Activated CD4-positive, alpha-beta T cell treated with anti-CD3 and anti-CD28 coated beads, Interleukin-2, amount 10 ng/mL, durations not matched to agents 24 days and 14 days (primary cell): ENCODE measurements around the gene METTL9. TPM values are rescaled to one million over a fixed set of nuclear protein-coding genes. Genes with fewer than 3 reads are reported as not detected.
"Not testable (repeated sequence)": the region's sequence is repeated elsewhere in the genome, so short reads cannot be mapped to it uniquely, and the experiment has no call there.

Experiments
- DNase-seq: peaks from one replicate; pipeline ENCODE4 v3.0.0; 2022
- H3K27ac Mint-ChIP-seq: one replicate; pipeline ENCODE4 v1.8.0; 2022; ENCODE audit warnings: mild to moderate bottlenecking, mixed read lengths
- H3K27me3 Mint-ChIP-seq: one replicate; pipeline ENCODE4 v1.8.0; 2022; ENCODE audit warnings: mixed read lengths
- H3K36me3 Mint-ChIP-seq: one replicate; pipeline ENCODE4 v1.8.0; 2022; ENCODE audit warnings: low read depth, mild to moderate bottlenecking, mixed read lengths
- H3K4me1 Mint-ChIP-seq: one replicate; pipeline ENCODE4 v1.8.0; 2021; ENCODE audit warnings: mixed read lengths
- H3K4me3 Mint-ChIP-seq: one replicate; pipeline ENCODE4 v1.8.0; 2022; ENCODE audit warnings: mild to moderate bottlenecking, moderate library complexity, mixed read lengths
- H3K9me3 Mint-ChIP-seq: one replicate; pipeline ENCODE4 v1.8.0; 2021; ENCODE audit warnings: mixed read lengths
- intact Hi-C: fragments of 100-400 bp; cut with micrococcal nuclease; formaldehyde crosslinking; loops from one replicate; pipeline ENCODE4 v1.15.1; 2023
- total RNA-seq: library from RNA; stranded (reverse); gene quantifications from 2 replicates; pipeline ENCODE4 v1.2.3, GENCODE V29; 2022

The METTL9 gene
- total RNA-seq, 1 donor from 2014 or later = 66.7 TPM

DNA sequence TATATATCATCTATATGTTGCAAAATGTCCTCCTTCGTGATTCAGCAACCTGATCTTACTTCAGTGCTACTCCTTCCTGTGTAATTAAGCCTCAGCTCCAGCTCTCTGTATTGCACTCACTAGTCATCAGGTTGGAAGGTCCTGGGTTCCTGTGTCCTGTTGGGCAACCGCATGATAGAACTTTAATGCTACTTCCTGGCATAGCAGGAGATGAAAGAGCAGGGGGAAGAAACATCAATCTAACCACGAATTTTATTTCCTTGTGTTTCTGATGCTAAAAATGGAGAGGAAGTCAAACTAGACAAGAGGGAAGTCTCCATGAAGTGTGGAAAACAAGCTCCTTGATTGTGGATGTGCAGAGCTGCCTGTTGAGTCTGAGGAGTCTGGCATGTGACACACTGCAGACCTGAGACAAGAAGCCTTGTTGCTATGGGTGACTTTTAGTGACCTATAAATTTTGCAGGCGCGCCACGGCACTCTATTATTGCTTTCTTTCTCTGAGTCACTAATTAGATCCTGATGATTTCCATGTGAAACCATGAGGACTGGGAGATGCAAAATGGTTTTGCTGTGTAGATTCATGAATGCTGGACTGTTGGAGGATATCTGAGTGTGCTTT is 27.4 kb downstream of the METTL9 start:
- Mint-ChIP-seq H3K4me1 (peaks cover 33% of the 10 kb centered on the region), H3K36me3 (peaks cover 55% of the 10 kb centered on the region), H3K27me3 (no peaks in the 10 kb centered on the region), H3K9me3 (no peaks in the 10 kb centered on the region), H3K4me3 (peak overlapping the region; percentile 49), H3K27ac (peak overlapping the region; percentile 74)
- intact Hi-C loops = loop anchor here (2.0 kb wide), 1 partner anchor 18 kb away; no protein-coding TSS in a partner anchor
- peak; percentile 69 for DNase-seq

DNA sequence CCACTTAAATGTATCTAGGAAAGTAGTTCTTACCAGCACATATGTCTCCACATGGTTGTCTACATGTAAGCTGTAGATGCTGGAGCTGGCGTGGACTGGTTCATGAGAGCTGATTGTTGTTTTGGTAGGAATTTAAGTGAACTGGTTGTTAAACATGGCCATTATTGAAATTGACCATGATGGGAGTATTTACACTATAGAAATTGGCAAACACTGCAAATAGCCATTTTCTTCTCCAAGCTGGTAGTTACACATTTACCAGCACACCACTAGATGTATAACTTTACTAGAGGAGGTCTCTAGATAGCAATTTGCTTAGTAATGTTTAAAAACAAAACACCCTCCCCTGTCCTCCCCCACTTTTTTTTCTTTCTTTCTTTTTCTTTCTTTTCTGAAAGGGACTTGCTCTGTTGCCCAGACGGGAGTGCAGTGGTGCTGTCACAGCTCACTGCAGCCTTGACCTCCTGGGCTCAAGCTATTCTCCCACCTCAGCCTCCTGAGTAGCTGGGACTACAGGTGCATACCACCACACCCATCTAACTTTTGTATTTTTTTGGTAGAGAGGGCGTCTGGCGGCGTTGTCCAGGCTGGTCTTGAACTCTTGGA is 28.8 kb downstream of the METTL9 start:
- H3K36me3 Mint-ChIP-seq = peaks cover 53% of the 10 kb centered on the region

GRCh38 chr16:21628772-21629171 is 29.4 kb downstream of the METTL9 start:
- peaks cover 26% of the 10 kb centered on the region for H3K4me1 Mint-ChIP-seq
- H3K4me3 Mint-ChIP-seq = no peak overlapping the region
- no peak for DNase-seq
- no peak overlapping the region for H3K27ac Mint-ChIP-seq
- no peaks in the 10 kb centered on the region for H3K9me3 Mint-ChIP-seq
- H3K36me3 Mint-ChIP-seq = peaks cover 48% of the 10 kb centered on the region
- intact Hi-C loops = no loop called here
- H3K27me3 Mint-ChIP-seq = no peaks in the 10 kb centered on the region

More for the DNA sequence above, 28.8 kb downstream of the METTL9 start:
- H3K4me1 Mint-ChIP-seq = peaks cover 29% of the 10 kb centered on the region
- intact Hi-C loops = no loop called here
- no peaks in the 10 kb centered on the region for H3K27me3 Mint-ChIP-seq
- no peak overlapping the region for H3K27ac Mint-ChIP-seq
- H3K9me3 Mint-ChIP-seq = no peaks in the 10 kb centered on the region
- H3K4me3 Mint-ChIP-seq = no peak overlapping the region
- no peak for DNase-seq

GRCh38 chr16:21629616-21630539 is 30.5 kb downstream of the METTL9 start:
- Mint-ChIP-seq H3K36me3 (peaks cover 40% of the 10 kb centered on the region), H3K4me1 (peaks cover 25% of the 10 kb centered on the region)
- intact Hi-C loops = not testable (repeated sequence)

GRCh38 chr16:21630866-21631265 is 31.5 kb downstream of the METTL9 start:
- H3K9me3 Mint-ChIP-seq, H3K27ac Mint-ChIP-seq, intact Hi-C loops: not testable (repeated sequence)

More at GRCh38 chr16:21629616-21630539, 30.5 kb downstream of the METTL9 start:
- not testable (repeated sequence) for H3K9me3 Mint-ChIP-seq, DNase-seq, H3K27me3 Mint-ChIP-seq, H3K27ac Mint-ChIP-seq, H3K4me3 Mint-ChIP-seq

GRCh38 chr16:21631376-21631775 is 32.0 kb downstream of the METTL9 start:
- H3K4me3 Mint-ChIP-seq, H3K9me3 Mint-ChIP-seq, H3K27me3 Mint-ChIP-seq, DNase-seq, intact Hi-C loops, H3K27ac Mint-ChIP-seq: not testable (repeated sequence)
- peaks cover 34% of the 10 kb centered on the region for H3K36me3 Mint-ChIP-seq
- peaks cover 13% of the 10 kb centered on the region for H3K4me1 Mint-ChIP-seq

More at GRCh38 chr16:21630866-21631265, 31.5 kb downstream of the METTL9 start:
- Mint-ChIP-seq H3K36me3 (peaks cover 38% of the 10 kb centered on the region), H3K4me1 (peaks cover 18% of the 10 kb centered on the region)
- not testable (repeated sequence) for H3K4me3 Mint-ChIP-seq, H3K27me3 Mint-ChIP-seq, DNase-seq

GRCh38 chr16:21631951-21632575 is 32.7 kb downstream of the METTL9 start:
- peaks cover 28% of the 10 kb centered on the region for H3K36me3 Mint-ChIP-seq
- intact Hi-C loops, H3K27ac Mint-ChIP-seq, H3K4me3 Mint-ChIP-seq, DNase-seq, H3K27me3 Mint-ChIP-seq, H3K9me3 Mint-ChIP-seq, H3K4me1 Mint-ChIP-seq: not testable (repeated sequence)

DNA sequence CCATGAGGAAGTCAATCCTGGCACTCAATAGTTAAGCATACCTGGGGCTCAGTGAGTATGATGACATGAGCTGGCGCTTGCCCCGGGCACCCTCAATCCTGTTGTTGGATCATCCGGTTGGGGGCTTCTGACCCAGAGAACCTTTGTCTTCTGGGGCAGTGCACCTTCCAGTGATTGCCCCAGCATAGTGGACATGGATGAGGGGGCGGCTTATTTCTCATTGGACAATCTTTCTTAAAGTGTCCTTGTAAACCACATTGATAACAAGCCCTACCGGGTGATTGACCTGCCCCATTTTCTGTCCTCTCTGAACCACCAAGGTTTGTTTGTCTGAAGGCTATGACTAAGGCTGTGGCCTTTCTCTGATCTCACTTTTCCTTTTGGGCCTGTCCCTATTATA is 34.8 kb downstream of the METTL9 start:
- intact Hi-C loops = no loop called here
- H3K27me3 Mint-ChIP-seq = no peaks in the 10 kb centered on the region
- peaks cover 15% of the 10 kb centered on the region for H3K4me1 Mint-ChIP-seq
- H3K9me3 Mint-ChIP-seq = no peaks in the 10 kb centered on the region
- no peak for DNase-seq
- H3K4me3 Mint-ChIP-seq = no peak overlapping the region
- no peak overlapping the region for H3K27ac Mint-ChIP-seq
- peaks cover 13% of the 10 kb centered on the region for H3K36me3 Mint-ChIP-seq

GRCh38 chr16:21635694-21636093 is 36.3 kb downstream of the METTL9 start:
- H3K27ac Mint-ChIP-seq, intact Hi-C loops, H3K36me3 Mint-ChIP-seq, H3K9me3 Mint-ChIP-seq, DNase-seq, H3K4me3 Mint-ChIP-seq, H3K27me3 Mint-ChIP-seq: not testable (repeated sequence)
- H3K4me1 Mint-ChIP-seq = peaks cover 17% of the 10 kb centered on the region

GRCh38 chr16:21637032-21637968 is 37.9 kb downstream of the METTL9 start:
- H3K27me3 Mint-ChIP-seq = no peaks in the 10 kb centered on the region
- peaks cover 9% of the 10 kb centered on the region for H3K36me3 Mint-ChIP-seq
- H3K4me3 Mint-ChIP-seq = no peak overlapping the region
- intact Hi-C loops = no loop called here
- no peak overlapping the region for H3K27ac Mint-ChIP-seq
- H3K9me3 Mint-ChIP-seq = no peaks in the 10 kb centered on the region
- DNase-seq = no peak
- peaks cover 18% of the 10 kb centered on the region for H3K4me1 Mint-ChIP-seq

- Mint-ChIP-seq H3K4me3 (no peak overlapping the region), H3K27me3 (no peaks in the 10 kb centered on the region), H3K27ac (peak overlapping the region; percentile 76), H3K36me3 (peaks cover 9% of the 10 kb centered on the region), H3K4me1 (peaks cover 18% of the 10 kb centered on the region), H3K9me3 (no peaks in the 10 kb centered on the region)
- intact Hi-C loops = no loop called here
- peak; percentile 64 for DNase-seq
These were observed 39.2 kb downstream of the METTL9 start for GRCh38 chr16:21638573-21638975.

DNA sequence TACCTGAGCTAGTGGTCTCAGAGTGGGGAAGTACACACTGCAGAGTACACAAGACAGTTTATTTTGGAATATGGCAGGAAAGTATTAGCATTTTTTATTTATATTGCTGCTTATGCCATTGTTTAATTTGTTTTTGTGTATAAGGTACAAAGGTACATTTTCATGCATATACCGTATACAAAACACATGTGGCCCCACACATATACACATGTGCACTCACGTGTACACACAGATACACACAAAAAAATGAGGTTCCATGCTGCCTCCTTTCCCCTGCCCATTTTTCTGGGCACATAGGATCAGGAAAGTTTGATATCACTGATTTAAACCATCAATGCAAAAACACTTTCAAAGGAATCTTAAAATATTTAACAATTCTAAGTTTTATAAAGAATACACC is 40.1 kb downstream of the METTL9 start:
- no peak for DNase-seq
- Mint-ChIP-seq H3K4me3 (no peak overlapping the region), H3K27me3 (no peaks in the 10 kb centered on the region), H3K4me1 (peaks cover 23% of the 10 kb centered on the region), H3K9me3 (no peaks in the 10 kb centered on the region), H3K36me3 (peaks cover 10% of the 10 kb centered on the region), H3K27ac (no peak overlapping the region)
- intact Hi-C loops = no loop called here

- peaks cover 7% of the 10 kb centered on the region for H3K36me3 Mint-ChIP-seq
- peaks cover 41% of the 10 kb centered on the region for H3K4me1 Mint-ChIP-seq
- H3K4me3 Mint-ChIP-seq = no peak overlapping the region
- H3K27ac Mint-ChIP-seq = no peak overlapping the region
- no peaks in the 10 kb centered on the region for H3K9me3 Mint-ChIP-seq
- H3K27me3 Mint-ChIP-seq = no peaks in the 10 kb centered on the region
- intact Hi-C loops = no loop called here
- no peak for DNase-seq
These were observed 42.5 kb downstream of the METTL9 start for GRCh38 chr16:21641916-21642315.
